Suppressor macrophage treated with lipopolysaccharide for 1 hour (primary cell): Measurements from ENCODE around the gene ADGRB2.

Experiments used
- DNase-seq, 3 donors: peaks; one replicate each; pipeline ENCODE4 v3.0.0-alpha.2; 2020 to 2022

Gene ADGRB2

GRCh38 chr1:31795801-31796621 is 31.9 kb upstream of the ADGRB2 start:
- peak; percentile 40 to 64 (median 50) for DNase-seq

DNA sequence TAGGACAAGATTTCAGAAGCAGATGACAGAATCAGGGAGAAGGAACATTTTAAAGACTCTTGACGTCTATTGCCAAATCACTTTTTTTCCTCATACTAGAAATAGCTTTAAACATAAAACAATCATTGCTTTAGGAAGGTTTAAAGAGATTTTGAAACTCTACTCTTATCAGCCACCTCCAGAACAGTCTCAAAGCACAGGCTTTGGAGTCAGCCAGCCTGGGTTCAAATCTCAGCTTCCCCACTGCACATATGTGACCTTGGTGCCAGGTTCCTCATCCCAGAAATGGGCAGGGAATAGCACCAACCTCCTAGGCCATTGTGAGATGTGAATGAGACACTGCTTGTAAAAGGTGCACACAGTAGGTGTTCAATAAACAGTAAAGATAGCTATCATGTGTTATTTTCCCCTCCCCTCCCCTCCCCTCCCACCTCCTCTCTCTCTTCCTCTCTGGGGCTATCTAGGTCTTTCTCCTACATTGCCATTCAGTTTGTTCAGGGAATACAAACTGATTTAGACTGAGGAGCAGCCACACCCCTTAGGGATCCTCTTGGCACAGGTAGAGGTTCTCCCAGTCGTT is 31.0 kb upstream of the ADGRB2 start:
- no peak for DNase-seq

GRCh38 chr1:31793586-31794285 is 29.6 kb upstream of the ADGRB2 start:
- DNase-seq, result no peak

DNA sequence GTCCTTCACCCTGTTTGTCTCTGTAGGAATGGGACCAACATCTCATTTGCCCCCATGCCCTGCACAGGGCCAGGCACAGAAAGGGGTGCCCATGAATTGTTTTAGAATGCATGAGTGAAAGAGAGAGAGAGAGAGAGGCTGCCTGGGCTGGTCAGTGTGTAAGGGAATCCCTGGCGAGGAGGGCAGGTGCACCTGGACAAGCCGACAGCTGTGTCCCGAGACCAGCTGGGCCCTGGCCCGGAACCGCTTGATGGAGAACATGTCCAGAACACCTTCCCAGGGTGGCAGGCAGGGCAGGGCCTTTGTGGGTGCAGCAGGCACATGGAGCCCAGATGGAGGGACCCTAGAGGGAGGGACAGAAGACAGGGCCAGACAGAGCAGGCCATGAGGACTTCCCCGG is 28.9 kb upstream of the ADGRB2 start:
- DNase-seq, result no peak

DNA sequence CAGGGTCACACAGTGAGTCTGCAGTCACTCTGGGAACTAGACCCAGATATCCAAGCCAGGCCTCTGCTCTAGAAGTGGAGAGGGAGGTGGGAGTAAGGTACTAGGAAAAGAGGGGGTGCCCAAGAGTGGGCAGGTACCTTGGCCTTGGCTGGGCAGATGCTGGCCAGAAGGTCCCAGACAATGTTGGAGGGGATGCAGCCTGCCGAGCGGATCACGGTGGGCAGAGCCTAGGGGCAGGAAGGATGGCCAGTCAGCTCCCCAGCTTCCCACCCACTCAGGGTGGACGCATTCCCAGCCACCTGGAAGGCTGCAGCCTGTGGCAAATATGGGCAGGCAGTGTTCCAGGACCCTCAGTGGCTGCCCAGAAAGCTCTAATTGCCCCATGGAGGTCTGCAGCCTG is 28.4 kb upstream of the ADGRB2 start:
- DNase-seq, result no peak

DNA sequence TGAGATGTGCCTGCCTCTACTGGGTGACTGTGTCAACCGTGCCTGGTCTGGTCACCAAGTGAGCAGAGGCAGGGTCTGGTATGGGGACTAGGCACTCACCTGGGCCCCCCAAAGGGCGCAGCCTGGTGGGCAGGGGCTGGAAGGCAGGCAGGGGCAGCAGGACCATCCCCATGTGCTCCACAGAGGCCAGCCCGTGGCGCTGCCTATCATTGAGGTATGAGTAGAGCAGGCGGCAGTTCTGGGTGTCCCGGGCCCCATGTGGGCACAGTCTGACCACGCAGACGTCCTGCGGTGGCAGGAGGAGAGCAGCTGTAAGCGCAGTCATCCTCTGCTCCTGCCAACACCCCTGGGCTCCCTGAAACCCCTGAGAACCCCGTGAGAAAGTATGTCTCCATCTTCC is 28.0 kb upstream of the ADGRB2 start:
- no peak for DNase-seq

- no peak for DNase-seq
Measured at GRCh38 chr1:31791131-31791858, 27.2 kb upstream of the ADGRB2 start.

DNA sequence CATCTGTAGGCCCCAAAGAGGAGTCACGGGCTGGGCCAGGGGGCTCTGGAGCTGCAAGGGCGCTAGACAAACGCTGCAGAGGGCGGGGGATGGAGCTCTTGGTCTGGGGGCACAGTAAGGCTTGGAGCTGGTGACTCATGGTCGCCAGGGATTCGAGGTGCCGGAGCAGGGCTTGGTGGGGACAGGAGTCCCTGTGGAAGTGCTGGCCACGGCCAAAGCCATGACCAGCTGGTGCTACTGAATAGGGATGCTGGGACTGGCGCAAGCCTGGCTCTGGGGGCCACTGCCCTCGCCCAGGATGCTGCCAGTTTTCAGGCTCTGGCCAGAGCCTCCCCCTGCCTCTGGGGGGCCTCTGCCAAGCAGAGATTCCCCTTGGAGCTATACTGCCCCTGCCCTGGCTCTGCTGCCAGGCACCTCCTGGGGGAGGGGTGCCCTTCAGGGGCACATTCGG is 26.5 kb upstream of the ADGRB2 start:
- no peak for DNase-seq

GRCh38 chr1:31790140-31790539 is 26.0 kb upstream of the ADGRB2 start:
- DNase-seq, result no peak

DNA sequence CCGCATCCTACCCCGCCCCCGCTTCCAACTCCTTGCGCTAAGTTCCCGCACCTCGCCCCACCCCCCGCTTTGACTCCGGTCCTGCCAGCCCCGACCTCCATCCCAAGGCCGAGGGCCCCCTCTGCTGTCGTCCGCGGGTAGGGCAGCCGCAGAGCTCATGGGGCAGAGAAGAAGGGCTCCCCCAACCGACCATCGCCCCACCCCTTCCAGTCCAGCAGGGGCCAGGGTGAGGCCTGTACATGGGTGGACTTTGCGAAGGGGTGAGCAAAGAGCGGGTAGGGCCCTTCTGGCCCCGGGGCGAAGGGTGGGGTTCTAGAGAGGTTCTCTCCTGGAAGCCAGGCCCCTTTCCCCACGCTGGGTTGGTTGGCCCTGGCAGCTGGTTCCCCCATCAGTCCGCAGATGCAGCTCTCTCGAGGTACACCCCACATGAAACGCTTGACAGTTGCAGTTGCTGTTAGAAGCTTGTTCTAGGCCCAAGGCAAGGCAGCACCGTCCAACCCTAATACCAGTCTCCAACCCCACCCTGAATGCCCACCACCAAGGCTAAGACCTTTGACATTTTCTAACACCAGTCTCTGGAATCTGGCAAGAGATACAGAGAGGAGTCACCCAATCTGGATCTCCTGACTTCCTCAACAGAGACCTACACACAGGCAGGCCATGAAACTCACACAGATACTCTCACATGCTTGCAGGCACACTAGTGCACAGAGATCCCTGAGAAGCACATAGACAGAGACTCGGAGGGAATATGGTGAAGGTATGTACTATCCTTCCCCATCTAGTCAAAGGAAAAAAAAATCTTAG is 25.3 kb upstream of the ADGRB2 start:
- DNase-seq, result peak; percentile 89 to 95 (median 93)

GRCh38 chr1:31788825-31789256 is 24.7 kb upstream of the ADGRB2 start:
- peak in 1 of 3 donors; percentile 76 for DNase-seq

DNA sequence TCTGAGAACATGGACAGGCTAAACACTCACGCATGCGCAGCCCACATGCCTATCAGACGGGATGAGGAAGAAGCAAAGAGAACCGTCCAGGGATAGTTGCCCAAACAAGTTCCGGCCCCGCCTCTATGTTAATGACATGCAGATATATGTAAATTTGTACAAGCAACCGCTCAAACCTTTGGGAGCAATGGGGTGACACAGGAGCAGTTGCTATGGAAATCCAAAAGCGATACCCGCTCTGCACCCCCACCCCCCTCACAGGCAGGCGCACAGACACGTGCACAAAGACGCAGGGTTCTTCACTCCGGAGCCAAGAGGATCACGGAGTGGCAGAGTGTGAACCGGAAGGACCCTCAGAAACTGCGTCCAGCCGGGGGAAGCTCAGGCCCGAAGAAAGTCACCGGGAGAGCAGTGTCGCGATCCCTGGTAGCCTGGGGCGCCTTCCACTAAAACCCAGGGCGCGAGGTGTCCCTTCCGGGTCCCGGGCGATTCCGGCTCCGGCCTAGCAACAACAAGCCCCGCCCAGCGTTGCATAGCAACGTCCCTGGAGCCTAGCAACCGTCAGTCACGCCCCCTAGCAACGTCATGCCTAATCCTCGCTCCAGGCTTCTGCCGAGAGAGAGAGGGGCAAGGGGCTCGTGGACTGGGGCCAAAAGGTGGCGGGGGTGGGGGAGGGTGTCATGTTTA is 24.1 kb upstream of the ADGRB2 start:
- DNase-seq, result peak; percentile 94 to 95 (median 94)

GRCh38 chr1:31787786-31788137 is 23.6 kb upstream of the ADGRB2 start:
- no peak for DNase-seq

- DNase-seq, result no peak
Measured at GRCh38 chr1:31787261-31787660, 23.1 kb upstream of the ADGRB2 start.

DNA sequence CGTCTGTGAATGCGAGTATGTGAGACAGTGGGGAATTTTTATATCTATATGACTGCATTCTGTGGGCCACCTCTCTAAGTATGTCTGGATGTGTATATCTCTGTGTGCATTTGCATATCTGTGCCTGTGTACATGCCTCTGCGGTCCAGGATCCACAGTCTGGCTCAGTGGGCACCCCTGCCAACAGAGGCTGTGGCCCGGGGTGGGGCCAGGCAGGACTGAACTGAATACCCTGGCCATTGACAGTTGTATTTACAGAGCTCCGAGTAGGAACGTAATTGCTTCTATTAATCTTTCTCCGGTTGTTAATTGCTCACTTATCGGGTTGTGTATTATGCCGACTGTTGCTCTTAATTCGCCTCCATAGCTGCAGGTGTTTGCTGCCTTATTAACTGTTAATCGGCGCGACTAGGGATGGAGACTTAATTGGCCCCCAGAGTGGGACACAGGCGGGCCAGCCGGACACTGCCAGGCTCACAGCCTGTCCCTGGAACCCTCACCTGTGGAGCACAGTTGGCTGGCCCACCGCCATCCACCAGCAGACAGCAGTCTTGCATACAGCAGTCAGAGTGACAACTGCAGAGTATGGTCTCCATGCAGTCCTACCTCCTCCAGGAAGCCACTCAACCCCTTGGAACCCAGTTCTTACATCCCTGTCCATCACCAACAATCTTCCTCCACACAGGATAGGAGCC is 22.4 kb upstream of the ADGRB2 start:
- DNase-seq, result no peak

DNA sequence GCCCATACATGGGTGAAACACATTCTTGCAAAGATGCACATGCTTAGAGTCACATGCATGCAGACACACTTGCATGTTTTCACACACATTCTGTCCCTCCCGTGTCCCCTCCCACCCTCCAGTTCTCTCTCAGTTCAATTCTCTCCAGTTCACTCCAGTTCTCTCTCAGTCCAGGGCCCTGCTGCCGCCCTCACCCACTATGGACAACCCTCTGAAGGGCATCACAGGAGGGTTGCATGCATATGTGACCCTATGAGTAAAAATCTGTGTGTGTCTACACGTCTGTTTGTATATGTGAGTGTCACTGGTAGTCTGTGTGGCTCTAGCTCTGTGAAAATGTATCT is 21.8 kb upstream of the ADGRB2 start:
- DNase-seq, result no peak

GRCh38 chr1:31785020-31785946 is 21.1 kb upstream of the ADGRB2 start:
- no peak for DNase-seq

DNA sequence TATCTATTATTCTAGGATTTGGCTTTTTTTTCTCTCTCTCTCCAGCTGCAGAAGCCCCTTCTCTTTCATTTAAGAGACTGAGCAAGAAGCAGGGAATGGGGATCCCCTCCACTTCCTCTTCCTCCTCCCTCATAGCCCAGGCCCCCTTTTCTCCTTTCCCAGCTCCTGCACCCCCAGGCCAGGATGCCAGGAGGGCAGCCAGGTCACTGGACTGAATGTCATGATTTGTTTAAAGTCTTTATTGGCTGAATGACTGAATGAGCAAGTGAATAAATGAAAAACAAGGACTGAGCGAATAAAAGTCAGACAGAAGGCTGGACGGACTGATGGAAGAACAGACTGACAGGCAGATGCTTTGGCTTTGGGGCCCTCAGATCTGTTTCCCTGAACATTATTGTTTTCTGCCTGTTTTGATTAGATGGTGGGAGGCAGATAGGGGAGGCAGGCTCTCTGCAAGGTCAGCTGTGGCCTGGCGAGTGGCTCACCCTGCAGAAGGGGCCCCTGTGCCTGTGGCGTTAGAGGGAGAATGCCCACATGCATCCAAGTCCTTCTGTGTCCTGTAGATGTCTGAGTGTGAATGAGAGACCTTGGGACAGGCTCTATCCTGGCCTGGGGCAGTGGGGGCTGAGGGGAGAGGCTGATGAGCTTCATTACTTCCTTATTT is 20.3 kb upstream of the ADGRB2 start:
- no peak for DNase-seq

GRCh38 chr1:31783846-31784245 is 19.7 kb upstream of the ADGRB2 start:
- no peak for DNase-seq
